CD8-positive, alpha-beta memory T cell (primary cell): ENCODE measurements around the gene SPACA7. TPM values are rescaled to one million over a fixed set of nuclear protein-coding genes. Genes with fewer than 3 reads are reported as not detected.

ENCODE experiments used
- polyA plus RNA-seq: library from polyadenylated mRNA; unstranded; fragments of 300-500 nt; fragmentation: Illumina TruSeq; gene quantifications from one replicate; pipeline ENCODE4 v1.2.3, GENCODE V29; 2021
- total RNA-seq, 2 experiments: library from RNA; stranded (reverse); gene quantifications; one replicate each; pipeline ENCODE4 v1.2.3, GENCODE V29; 2021

SPACA7 gene
- total and polyA plus RNA-seq, 3 experiments from 2014 or later: not detected

Other genes with a start within 250 kb of the SPACA7 start
- gene TUBGCP3, start 211.8 kb downstream of the SPACA7 start, total RNA-seq: 10 to 100 TPM; 45.8 to 47.0 TPM
- 16.8 TPM for gene TUBGCP3, start 211.8 kb downstream of the SPACA7 start, polyA plus RNA-seq